AG09309 (cell line): Measurements from ENCODE around the gene NUP93.

Source experiments
- DNase-seq: peaks from one replicate; pipeline ENCODE4 v3.0.0-alpha.2; 2010; ENCODE audit warnings: low read depth
- H3K4me3 ChIP-seq: 2 replicates; pipeline ENCODE4 v1.5.1; 2011; ENCODE audit warnings: mild to moderate bottlenecking, low read depth, low read length, moderate library complexity; ENCODE audit not compliant: control insufficient read depth
- TF ChIP-seq, protein P1 (sequence below): IDR thresholded peaks from 2 replicates; pipeline ENCODE4 v1.5.1; 2011; ENCODE audit warnings: mild to moderate bottlenecking, low read depth, low read length, inconsistent platforms; ENCODE audit not compliant: insufficient read depth, control insufficient read depth; ENCODE audit errors: missing control alignments

The NUP93 gene

GRCh38 chr16:56812884-56813283 is 83.0 kb downstream of the NUP93 start:
- no peak overlapping the region for H3K4me3 ChIP-seq
- no peak for DNase-seq

DNA sequence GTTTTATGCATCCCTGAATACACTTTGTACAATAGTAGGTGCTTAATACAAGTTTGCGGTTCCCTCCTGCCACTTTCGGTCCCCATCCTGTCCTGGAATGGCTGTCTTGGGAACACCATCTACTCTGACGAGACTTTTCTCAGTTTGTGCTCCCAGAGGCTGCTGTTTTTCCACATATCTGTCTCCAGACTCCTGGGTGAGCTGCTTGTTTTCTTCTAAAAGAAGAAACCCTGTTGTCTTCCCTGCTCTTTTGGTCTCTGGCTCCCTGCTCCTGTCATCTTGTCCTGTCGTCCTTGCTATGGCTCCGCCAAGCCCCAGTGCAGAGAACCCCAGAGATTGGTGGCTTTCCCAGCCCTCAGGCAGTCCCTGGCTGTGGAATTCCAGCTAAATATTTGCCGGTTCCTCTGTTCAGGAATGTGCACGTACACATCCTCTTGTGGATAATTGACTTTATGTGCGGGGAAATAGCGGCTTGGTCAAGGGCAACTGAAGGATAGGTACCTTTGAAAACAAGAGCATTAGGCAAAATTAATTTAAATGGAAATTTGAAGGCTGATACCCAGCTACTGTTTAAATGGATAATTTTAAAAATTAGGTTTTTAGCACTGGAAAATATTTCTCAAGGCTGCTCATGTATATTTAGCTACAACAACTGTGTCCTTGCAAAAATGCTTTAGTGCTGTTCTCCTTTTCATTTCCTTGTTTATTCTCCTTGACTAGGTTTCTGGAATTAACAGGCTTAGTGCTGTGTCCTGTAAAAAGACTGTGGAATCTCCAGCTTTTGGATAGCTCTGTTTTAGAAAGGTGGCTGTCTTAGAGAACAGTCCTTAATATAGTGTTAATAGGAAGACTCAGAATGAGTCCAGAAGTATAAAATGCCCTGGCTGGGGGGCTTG is 84.9 kb downstream of the NUP93 start:
- no peak overlapping the region for H3K4me3 ChIP-seq
- DNase-seq = no peak
- TF ChIP-seq, protein P1, sequence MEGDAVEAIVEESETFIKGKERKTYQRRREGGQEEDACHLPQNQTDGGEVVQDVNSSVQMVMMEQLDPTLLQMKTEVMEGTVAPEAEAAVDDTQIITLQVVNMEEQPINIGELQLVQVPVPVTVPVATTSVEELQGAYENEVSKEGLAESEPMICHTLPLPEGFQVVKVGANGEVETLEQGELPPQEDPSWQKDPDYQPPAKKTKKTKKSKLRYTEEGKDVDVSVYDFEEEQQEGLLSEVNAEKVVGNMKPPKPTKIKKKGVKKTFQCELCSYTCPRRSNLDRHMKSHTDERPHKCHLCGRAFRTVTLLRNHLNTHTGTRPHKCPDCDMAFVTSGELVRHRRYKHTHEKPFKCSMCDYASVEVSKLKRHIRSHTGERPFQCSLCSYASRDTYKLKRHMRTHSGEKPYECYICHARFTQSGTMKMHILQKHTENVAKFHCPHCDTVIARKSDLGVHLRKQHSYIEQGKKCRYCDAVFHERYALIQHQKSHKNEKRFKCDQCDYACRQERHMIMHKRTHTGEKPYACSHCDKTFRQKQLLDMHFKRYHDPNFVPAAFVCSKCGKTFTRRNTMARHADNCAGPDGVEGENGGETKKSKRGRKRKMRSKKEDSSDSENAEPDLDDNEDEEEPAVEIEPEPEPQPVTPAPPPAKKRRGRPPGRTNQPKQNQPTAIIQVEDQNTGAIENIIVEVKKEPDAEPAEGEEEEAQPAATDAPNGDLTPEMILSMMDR = no peak

More at GRCh38 chr16:56812884-56813283, 83.0 kb downstream of the NUP93 start:
- TF ChIP-seq, protein P1 = no peak

DNA sequence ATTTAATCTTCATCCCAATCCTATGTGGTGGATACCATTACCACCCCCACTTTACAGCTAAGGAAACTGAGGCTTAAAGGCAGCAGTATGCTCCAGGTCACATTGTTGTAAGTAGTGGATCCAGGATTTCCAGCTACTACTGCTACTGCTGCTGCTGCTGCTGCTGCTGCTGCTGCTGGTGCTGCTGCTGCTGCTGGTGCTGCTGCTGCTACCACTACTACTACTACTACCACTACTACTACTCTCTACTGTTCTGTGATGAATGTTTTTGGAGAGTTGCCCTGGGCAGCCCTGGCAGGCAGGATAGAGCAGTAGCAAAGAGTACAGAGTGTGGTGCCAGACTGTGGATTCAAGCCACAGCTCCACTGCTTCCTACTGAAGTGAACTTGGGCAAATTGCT is 85.8 kb downstream of the NUP93 start:
- DNase-seq = no peak
- TF ChIP-seq, protein P1 = no peak
- H3K4me3 ChIP-seq = no peak overlapping the region

- H3K4me3 ChIP-seq = no peak overlapping the region
- TF ChIP-seq, protein P1 = no peak
- no peak for DNase-seq
Observed at GRCh38 chr16:56817056-56817455, 87.1 kb downstream of the NUP93 start.

- DNase-seq = no peak
- no peak overlapping the region for H3K4me3 ChIP-seq
- TF ChIP-seq, protein P1 = no peak
Observed at GRCh38 chr16:56817938-56818337, 88.0 kb downstream of the NUP93 start.

DNA sequence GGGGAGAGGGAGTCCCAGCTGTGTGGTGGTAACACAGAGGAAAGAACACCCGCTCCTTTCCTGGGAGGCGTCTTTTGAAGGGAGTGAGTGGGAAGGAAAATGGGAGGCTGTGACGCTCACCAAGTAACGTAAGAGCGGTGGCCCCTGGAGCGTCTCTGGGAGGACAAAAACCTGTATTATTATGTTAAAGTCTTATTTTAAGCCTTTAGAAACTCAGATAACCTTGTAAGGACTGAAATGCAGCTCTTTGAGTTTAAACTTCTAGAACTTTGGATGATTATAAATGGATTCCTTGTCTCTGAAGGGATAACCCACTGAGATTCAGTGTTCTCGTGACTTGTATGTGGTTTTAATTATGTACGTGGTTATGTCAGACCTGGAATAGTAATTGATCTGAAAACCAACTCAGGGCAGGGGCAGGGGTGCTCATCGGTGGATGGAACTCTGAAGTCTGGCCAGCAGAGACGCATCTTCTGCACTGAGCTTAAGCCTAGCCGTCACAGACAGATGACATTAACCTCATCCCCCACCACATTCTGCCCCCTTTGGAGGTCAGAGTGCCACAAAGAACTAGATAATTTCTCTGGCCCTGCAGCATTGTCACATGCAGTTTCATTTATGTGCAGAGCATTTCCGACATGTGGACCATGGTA is 93.3 kb downstream of the NUP93 start:
- TF ChIP-seq, protein P1 = no peak
- DNase-seq = no peak
- H3K4me3 ChIP-seq = no peak overlapping the region
